ENCODE results near the gene CCDC183. TPM values are rescaled to one million over a fixed set of nuclear protein-coding genes. Genes with fewer than 3 reads are reported as not detected.
A peak's percentile ranks its signal among the peaks of the same experiment; 100 is the strongest.

The CCDC183 gene
- polyA plus RNA-seq, 1 donor = 27.4 TPM

GRCh38 chr9:136769710-136770191 lies 26.4 kb upstream of the CCDC183 start:
- Histone ChIP-seq H3K4me1 (ENCODE audit: control insufficient read depth, insufficient read depth, low read length) (peaks cover 5% of the 10 kb centered on the region), H3K4me3 (ENCODE audit: low read length) (no peak overlapping the region), H3K27me3 (ENCODE audit: control insufficient read depth, insufficient read depth, low read length) (peaks cover 2% of the 10 kb centered on the region), H3K9me3 (ENCODE audit: control insufficient read depth, low read depth, low read length) (peaks cover 13% of the 10 kb centered on the region), H3K27ac (ENCODE audit: low read length) (no peak overlapping the region), H3K36me3 (ENCODE audit: control insufficient read depth, insufficient read depth, low read length) (no peaks in the 10 kb centered on the region)
- no peak for DNase-seq
- no CpG with 5 or more reads among the region's 16 CpGs for WGBS (ENCODE audit: insufficient coverage, low lambda C conversion rate)

GRCh38 chr9:136771907-136772415 lies 24.2 kb upstream of the CCDC183 start:
- Histone ChIP-seq H3K27ac (ENCODE audit: low read length) (no peak overlapping the region), H3K27me3 (ENCODE audit: control insufficient read depth, insufficient read depth, low read length) (peaks cover 2% of the 10 kb centered on the region), H3K4me3 (ENCODE audit: low read length) (no peak overlapping the region), H3K36me3 (ENCODE audit: control insufficient read depth, insufficient read depth, low read length) (no peaks in the 10 kb centered on the region), H3K4me1 (ENCODE audit: control insufficient read depth, insufficient read depth, low read length) (peaks cover 11% of the 10 kb centered on the region), H3K9me3 (ENCODE audit: control insufficient read depth, low read depth, low read length) (peaks cover 13% of the 10 kb centered on the region)
- 100% methylated on average over 2 of the region's 3 CpGs for WGBS (ENCODE audit: insufficient coverage, low lambda C conversion rate)
- no peak for DNase-seq

GRCh38 chr9:136773386-136774044 lies 22.6 kb upstream of the CCDC183 start:
- Histone ChIP-seq H3K27me3 (ENCODE audit: control insufficient read depth, insufficient read depth, low read length) (no peaks in the 10 kb centered on the region), H3K9me3 (ENCODE audit: control insufficient read depth, low read depth, low read length) (peaks cover 13% of the 10 kb centered on the region), H3K4me1 (ENCODE audit: control insufficient read depth, insufficient read depth, low read length) (peaks cover 27% of the 10 kb centered on the region), H3K27ac (ENCODE audit: low read length) (no peak overlapping the region), H3K4me3 (ENCODE audit: low read length) (no peak overlapping the region), H3K36me3 (ENCODE audit: control insufficient read depth, insufficient read depth, low read length) (no peaks in the 10 kb centered on the region)
- WGBS (ENCODE audit: insufficient coverage, low lambda C conversion rate) = no CpG with 5 or more reads among the region's 7 CpGs
- DNase-seq = no peak

GRCh38 chr9:136774416-136775045 lies 21.6 kb upstream of the CCDC183 start:
- peaks cover 13% of the 10 kb centered on the region for H3K9me3 ChIP-seq (ENCODE audit: control insufficient read depth, low read depth, low read length)
- no CpG with 5 or more reads among the region's 12 CpGs for WGBS (ENCODE audit: insufficient coverage, low lambda C conversion rate)
- H3K27me3 ChIP-seq (ENCODE audit: control insufficient read depth, insufficient read depth, low read length) = no peaks in the 10 kb centered on the region
- no peaks in the 10 kb centered on the region for H3K36me3 ChIP-seq (ENCODE audit: control insufficient read depth, insufficient read depth, low read length)
- no peak for DNase-seq
- H3K4me1 ChIP-seq (ENCODE audit: control insufficient read depth, insufficient read depth, low read length) = peaks cover 27% of the 10 kb centered on the region
- no peak overlapping the region for H3K27ac ChIP-seq (ENCODE audit: low read length)
- no peak overlapping the region for H3K4me3 ChIP-seq (ENCODE audit: low read length)

- H3K27me3 ChIP-seq (ENCODE audit: control insufficient read depth, insufficient read depth, low read length) = no peaks in the 10 kb centered on the region
- no peak for DNase-seq
- no peak overlapping the region for H3K4me3 ChIP-seq (ENCODE audit: low read length)
- WGBS (ENCODE audit: insufficient coverage, low lambda C conversion rate) = no CpG with 5 or more reads among the region's 6 CpGs
- H3K9me3 ChIP-seq (ENCODE audit: control insufficient read depth, low read depth, low read length) = peaks cover 13% of the 10 kb centered on the region
- H3K27ac ChIP-seq (ENCODE audit: low read length) = no peak overlapping the region
- H3K36me3 ChIP-seq (ENCODE audit: control insufficient read depth, insufficient read depth, low read length) = no peaks in the 10 kb centered on the region
- peaks cover 28% of the 10 kb centered on the region for H3K4me1 ChIP-seq (ENCODE audit: control insufficient read depth, insufficient read depth, low read length)
Observed at GRCh38 chr9:136775191-136775590, 20.9 kb upstream of the CCDC183 start.

- Histone ChIP-seq H3K9me3 (ENCODE audit: control insufficient read depth, low read depth, low read length) (peaks cover 13% of the 10 kb centered on the region), H3K4me1 (ENCODE audit: control insufficient read depth, insufficient read depth, low read length) (peaks cover 34% of the 10 kb centered on the region), H3K27me3 (ENCODE audit: control insufficient read depth, insufficient read depth, low read length) (no peaks in the 10 kb centered on the region), H3K36me3 (ENCODE audit: control insufficient read depth, insufficient read depth, low read length) (no peaks in the 10 kb centered on the region), H3K27ac (ENCODE audit: low read length) (peak overlapping the region; percentile 82), H3K4me3 (ENCODE audit: low read length) (peak overlapping the region; percentile 2)
- DNase-seq = no peak
- WGBS (ENCODE audit: insufficient coverage, low lambda C conversion rate) = 29% methylated on average over 5 of the region's 7 CpGs
Observed at GRCh38 chr9:136776947-136777346, 19.2 kb upstream of the CCDC183 start.

GRCh38 chr9:136777359-136777758 lies 18.8 kb upstream of the CCDC183 start:
- H3K4me3 ChIP-seq (ENCODE audit: low read length) = peak overlapping the region; percentile 2
- DNase-seq = peak; percentile 90 to 96
- H3K27ac ChIP-seq (ENCODE audit: low read length) = peak overlapping the region; percentile 82
- no peaks in the 10 kb centered on the region for H3K36me3 ChIP-seq (ENCODE audit: control insufficient read depth, insufficient read depth, low read length)
- WGBS (ENCODE audit: insufficient coverage, low lambda C conversion rate) = no CpG with 5 or more reads among the region's 14 CpGs
- H3K9me3 ChIP-seq (ENCODE audit: control insufficient read depth, low read depth, low read length) = peaks cover 13% of the 10 kb centered on the region
- peaks cover 34% of the 10 kb centered on the region for H3K4me1 ChIP-seq (ENCODE audit: control insufficient read depth, insufficient read depth, low read length)
- no peaks in the 10 kb centered on the region for H3K27me3 ChIP-seq (ENCODE audit: control insufficient read depth, insufficient read depth, low read length)

GRCh38 chr9:136779808-136780207 lies 16.3 kb upstream of the CCDC183 start:
- Histone ChIP-seq H3K4me3 (ENCODE audit: low read length) (no peak overlapping the region), H3K36me3 (ENCODE audit: control insufficient read depth, insufficient read depth, low read length) (no peaks in the 10 kb centered on the region), H3K27me3 (ENCODE audit: control insufficient read depth, insufficient read depth, low read length) (no peaks in the 10 kb centered on the region), H3K9me3 (ENCODE audit: control insufficient read depth, low read depth, low read length) (no peaks in the 10 kb centered on the region), H3K4me1 (ENCODE audit: control insufficient read depth, insufficient read depth, low read length) (peaks cover 39% of the 10 kb centered on the region), H3K27ac (ENCODE audit: low read length) (no peak overlapping the region)
- no peak for DNase-seq
- no CpG with 5 or more reads among the region's 5 CpGs for WGBS (ENCODE audit: insufficient coverage, low lambda C conversion rate)

- Histone ChIP-seq H3K36me3 (ENCODE audit: control insufficient read depth, insufficient read depth, low read length) (no peaks in the 10 kb centered on the region), H3K27ac (ENCODE audit: low read length) (no peak overlapping the region), H3K9me3 (ENCODE audit: control insufficient read depth, low read depth, low read length) (no peaks in the 10 kb centered on the region), H3K27me3 (ENCODE audit: control insufficient read depth, insufficient read depth, low read length) (no peaks in the 10 kb centered on the region), H3K4me3 (ENCODE audit: low read length) (no peak overlapping the region), H3K4me1 (ENCODE audit: control insufficient read depth, insufficient read depth, low read length) (peaks cover 33% of the 10 kb centered on the region)
- DNase-seq = no peak
- WGBS (ENCODE audit: insufficient coverage, low lambda C conversion rate) = no CpG with 5 or more reads among the region's 3 CpGs
Observed at GRCh38 chr9:136782452-136782851, 13.7 kb upstream of the CCDC183 start.

GRCh38 chr9:136784249-136784996 lies 11.7 kb upstream of the CCDC183 start:
- 63% methylated on average over 1 of the region's 9 CpGs for whole genome bisulfite sequencing (ENCODE audit: insufficient coverage, low lambda C conversion rate)
- H3K27me3 ChIP-seq (ENCODE audit: control insufficient read depth, insufficient read depth, low read length) = no peaks in the 10 kb centered on the region
- no peak for DNase-seq

More at GRCh38 chr9:136784249-136784996, 11.7 kb upstream of the CCDC183 start:
- Histone ChIP-seq H3K4me3 (ENCODE audit: low read length) (no peak overlapping the region), H3K4me1 (ENCODE audit: control insufficient read depth, insufficient read depth, low read length) (peaks cover 31% of the 10 kb centered on the region), H3K9me3 (ENCODE audit: control insufficient read depth, low read depth, low read length) (no peaks in the 10 kb centered on the region), H3K27ac (ENCODE audit: low read length) (no peak overlapping the region), H3K36me3 (ENCODE audit: control insufficient read depth, insufficient read depth, low read length) (no peaks in the 10 kb centered on the region)
